GM23248 (cell line): ENCODE measurements around the gene ADPRH.

Experiments
- EZH2 ChIP-seq: fragments of 200-600 bp; sonication (generic); IDR thresholded peaks from 2 replicates; pipeline ENCODE4 v1.6.1; 2018; ENCODE audit warnings: antibody characterized with exemption, mild to moderate bottlenecking; ENCODE audit not compliant: insufficient read depth, poor library complexity, severe bottlenecking
- EZH2phosphoT487 ChIP-seq: fragments of 200-600 bp; sonication (generic); IDR thresholded peaks from 2 replicates; pipeline ENCODE4 v1.6.1; 2018; ENCODE audit warnings: antibody characterized with exemption, moderate library complexity, mild to moderate bottlenecking, low read depth; ENCODE audit not compliant: insufficient read depth

- TF ChIP-seq EZH2 = no peak
- no peak for TF ChIP-seq EZH2phosphoT487
Measured at GRCh38 chr3:119555929-119556328, 23.4 kb upstream of the ADPRH start.
